Loucy (cell line): ENCODE results near the gene PAWR.

Experiments used
- H2AFZ ChIP-seq: fragments of 200-600 bp; sonication (generic); 2 replicates; pipeline ENCODE4 v1.6.0; 2016; ENCODE audit warnings: antibody characterized with exemption, mild to moderate bottlenecking, low read length, moderate library complexity
- H3F3A ChIP-seq: fragments of 200-600 bp; 2 replicates; pipeline ENCODE4 v1.6.0; 2016; ENCODE audit warnings: antibody characterized with exemption, low read depth, mild to moderate bottlenecking
- H3K27me3 ChIP-seq: fragments of 200-600 bp; sonication (generic); 2 replicates; pipeline ENCODE4 v1.6.1; 2014; ENCODE audit warnings: low read length, mild to moderate bottlenecking; ENCODE audit not compliant: insufficient read depth, poor library complexity, severe bottlenecking
- H3K36me3 ChIP-seq: fragments of 200-600 bp; sonication (generic); 2 replicates; pipeline ENCODE4 v1.6.1; 2016; ENCODE audit warnings: low read length; ENCODE audit not compliant: insufficient read depth
- H3K4me1 ChIP-seq: fragments of 200-600 bp; sonication (generic); 2 replicates; pipeline ENCODE4 v1.5.1; 2014; ENCODE audit warnings: low read length, mild to moderate bottlenecking; ENCODE audit not compliant: insufficient read depth, poor library complexity, severe bottlenecking
- H3K4me2 ChIP-seq: fragments of 200-600 bp; sonication (generic); 2 replicates; pipeline ENCODE4 v1.6.0; 2014; ENCODE audit warnings: antibody characterized with exemption, low read length, low read depth, mild to moderate bottlenecking; ENCODE audit not compliant: poor library complexity, severe bottlenecking
- H3K4me3 ChIP-seq: fragments of 200-600 bp; sonication (generic); 2 replicates; pipeline ENCODE4 v1.5.1; 2014; ENCODE audit warnings: low read length, mild to moderate bottlenecking, mixed read lengths; ENCODE audit not compliant: poor library complexity, severe bottlenecking
- H3K79me2 ChIP-seq: fragments of 200-600 bp; sonication (generic); 2 replicates; pipeline ENCODE4 v1.6.1; 2014; ENCODE audit warnings: low read length; ENCODE audit not compliant: insufficient read depth
- H3K9ac ChIP-seq: fragments of 200-600 bp; sonication (generic); 2 replicates; pipeline ENCODE4 v1.6.0; 2014; ENCODE audit warnings: mild to moderate bottlenecking, low read depth, low read length, moderate library complexity; ENCODE audit not compliant: poor library complexity, severe bottlenecking
- H3K9me2 ChIP-seq: fragments of 200-600 bp; sonication (generic); replicated peaks from 2 replicates; pipeline ENCODE4 v1.6.1; 2016; ENCODE audit warnings: low read depth, low read length, mixed read lengths
- H3K9me3 ChIP-seq: fragments of 200-600 bp; sonication (generic); 2 replicates; pipeline ENCODE4 v1.6.1; 2014; ENCODE audit warnings: mild to moderate bottlenecking, antibody characterized with exemption, low read length, low read depth; ENCODE audit not compliant: insufficient read depth
- H4K20me1 ChIP-seq: fragments of 200-600 bp; sonication (generic); 2 replicates; pipeline ENCODE4 v1.6.0; 2014; ENCODE audit warnings: antibody characterized with exemption, low read length, mild to moderate bottlenecking; ENCODE audit not compliant: insufficient read depth, poor library complexity, severe bottlenecking
- CTCF ChIP-seq: fragments of 200-600 bp; sonication (generic); conservative IDR thresholded peaks from 2 replicates; pipeline ENCODE4 v1.5.1; 2014; ENCODE audit warnings: mild to moderate bottlenecking, antibody characterized with exemption, low read length
- EZH2phosphoT487 ChIP-seq: fragments of 200-600 bp; IDR thresholded peaks from 2 replicates; pipeline ENCODE4 v1.6.1; 2018; ENCODE audit warnings: antibody characterized with exemption, mild to moderate bottlenecking, moderate library complexity, borderline replicate concordance

The PAWR gene

GRCh38 chr12:79645235-79645630 is 45.5 kb downstream of the PAWR start:
- Histone ChIP-seq H2AFZ (no peak overlapping the region), H3K9me3 (no peaks in the 10 kb centered on the region), H3K4me1 (no peaks in the 10 kb centered on the region), H3K79me2 (no peaks in the 10 kb centered on the region), H3K4me3 (no peak overlapping the region), H3K27me3 (no peaks in the 10 kb centered on the region), H3K9me2 (no peaks in the 10 kb centered on the region), H3K4me2 (no peak overlapping the region), H3K36me3 (no peaks in the 10 kb centered on the region), H3F3A (no peaks in the 10 kb centered on the region), H3K9ac (no peak overlapping the region), H4K20me1 (no peaks in the 10 kb centered on the region)
- TF ChIP-seq CTCF (no peak), EZH2phosphoT487 (no peak)

DNA sequence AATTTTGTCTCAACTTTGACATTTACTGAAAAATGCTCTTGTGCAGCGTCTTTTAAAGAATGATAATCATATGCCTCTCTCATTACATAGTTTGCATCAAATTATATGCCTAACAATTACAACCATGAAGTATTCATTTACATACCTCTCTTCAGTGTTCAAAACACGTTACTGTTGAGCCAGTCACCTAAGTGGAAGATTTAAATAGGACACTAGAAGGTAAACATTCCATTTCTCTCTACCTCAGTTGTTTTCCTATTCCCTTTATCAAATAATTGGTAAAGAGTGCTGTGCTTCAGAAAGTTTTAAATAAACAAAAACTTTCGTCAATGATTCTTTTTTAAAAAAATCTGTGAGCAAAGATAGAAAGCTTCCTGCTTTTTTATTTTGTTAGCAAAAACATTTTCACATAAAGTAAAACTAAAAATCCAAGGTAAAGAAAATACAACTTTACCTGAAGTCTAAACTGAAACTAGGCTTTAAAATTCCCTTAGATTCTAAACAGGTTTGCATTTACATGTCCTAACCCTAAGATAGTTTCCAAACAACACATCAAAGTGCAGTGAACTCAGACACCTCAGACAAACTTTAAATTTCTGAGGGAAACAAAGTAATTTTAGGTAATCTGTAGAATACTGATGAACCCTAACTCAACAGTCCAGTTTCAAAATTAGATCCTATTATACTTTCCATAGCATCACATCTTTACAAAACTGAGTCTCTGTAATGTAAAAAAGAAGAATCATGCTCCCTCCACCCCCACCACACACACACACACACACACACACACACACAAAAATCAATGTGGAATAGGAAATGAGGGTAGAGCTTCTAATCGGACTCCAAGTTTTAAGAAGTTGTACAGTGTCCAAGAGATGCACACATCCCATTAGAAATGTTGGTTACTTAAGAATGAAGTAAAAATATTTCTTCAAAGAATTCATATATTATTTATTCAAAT is 46.2 kb downstream of the PAWR start:
- Histone ChIP-seq H3K79me2 (no peaks in the 10 kb centered on the region), H4K20me1 (no peaks in the 10 kb centered on the region), H3K4me1 (no peaks in the 10 kb centered on the region), H3K4me2 (no peak overlapping the region), H3K36me3 (no peaks in the 10 kb centered on the region), H2AFZ (no peak overlapping the region), H3K4me3 (no peak overlapping the region), H3K9me3 (no peaks in the 10 kb centered on the region), H3F3A (no peaks in the 10 kb centered on the region), H3K9ac (no peak overlapping the region), H3K27me3 (no peaks in the 10 kb centered on the region), H3K9me2 (no peaks in the 10 kb centered on the region)
- no peak for TF ChIP-seq CTCF
- TF ChIP-seq EZH2phosphoT487: no peak

GRCh38 chr12:79643821-79644220 is 46.9 kb downstream of the PAWR start:
- Histone ChIP-seq H3K4me1 (no peaks in the 10 kb centered on the region), H3K79me2 (no peaks in the 10 kb centered on the region), H3K9me2 (no peaks in the 10 kb centered on the region), H3K4me3 (no peak overlapping the region), H3K9me3 (no peaks in the 10 kb centered on the region), H3K4me2 (no peak overlapping the region), H3K27me3 (no peaks in the 10 kb centered on the region), H2AFZ (no peak overlapping the region), H3K36me3 (no peaks in the 10 kb centered on the region), H3F3A (no peaks in the 10 kb centered on the region), H3K9ac (no peak overlapping the region), H4K20me1 (no peaks in the 10 kb centered on the region)
- no peak for TF ChIP-seq CTCF
- TF ChIP-seq EZH2phosphoT487: no peak
